DMS79 (cell line): ENCODE results near the gene GNAT1.

Source experiments
- DNase-seq: peaks from one replicate; lab custom pipeline; 2025; lab: John Stamatoyannopoulos, UW

Gene GNAT1

GRCh38 chr3:50163572-50164455 is 27.6 kb upstream of the GNAT1 start:
- DNase-seq: peak; percentile 54

DNA sequence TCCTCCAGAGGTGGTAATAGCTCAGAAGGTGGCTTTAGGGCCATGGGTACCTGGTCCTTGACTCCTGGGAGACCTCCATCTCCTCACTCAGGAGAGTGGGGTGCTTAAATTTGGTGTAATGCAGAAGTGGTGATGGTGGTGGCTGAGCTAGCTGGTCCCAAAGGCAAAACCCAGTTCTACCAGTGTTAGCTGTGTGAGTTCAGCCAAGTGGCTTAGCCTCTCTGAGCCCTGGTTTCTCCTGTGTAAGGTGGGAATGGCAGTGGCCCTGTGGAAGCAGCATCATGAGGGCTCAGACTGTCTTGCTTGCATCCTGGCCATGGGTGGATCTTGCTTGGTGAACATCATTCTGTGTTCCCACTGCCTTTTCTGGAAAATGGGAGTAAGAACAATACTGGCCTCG is 26.9 kb upstream of the GNAT1 start:
- DNase-seq: no peak

DNA sequence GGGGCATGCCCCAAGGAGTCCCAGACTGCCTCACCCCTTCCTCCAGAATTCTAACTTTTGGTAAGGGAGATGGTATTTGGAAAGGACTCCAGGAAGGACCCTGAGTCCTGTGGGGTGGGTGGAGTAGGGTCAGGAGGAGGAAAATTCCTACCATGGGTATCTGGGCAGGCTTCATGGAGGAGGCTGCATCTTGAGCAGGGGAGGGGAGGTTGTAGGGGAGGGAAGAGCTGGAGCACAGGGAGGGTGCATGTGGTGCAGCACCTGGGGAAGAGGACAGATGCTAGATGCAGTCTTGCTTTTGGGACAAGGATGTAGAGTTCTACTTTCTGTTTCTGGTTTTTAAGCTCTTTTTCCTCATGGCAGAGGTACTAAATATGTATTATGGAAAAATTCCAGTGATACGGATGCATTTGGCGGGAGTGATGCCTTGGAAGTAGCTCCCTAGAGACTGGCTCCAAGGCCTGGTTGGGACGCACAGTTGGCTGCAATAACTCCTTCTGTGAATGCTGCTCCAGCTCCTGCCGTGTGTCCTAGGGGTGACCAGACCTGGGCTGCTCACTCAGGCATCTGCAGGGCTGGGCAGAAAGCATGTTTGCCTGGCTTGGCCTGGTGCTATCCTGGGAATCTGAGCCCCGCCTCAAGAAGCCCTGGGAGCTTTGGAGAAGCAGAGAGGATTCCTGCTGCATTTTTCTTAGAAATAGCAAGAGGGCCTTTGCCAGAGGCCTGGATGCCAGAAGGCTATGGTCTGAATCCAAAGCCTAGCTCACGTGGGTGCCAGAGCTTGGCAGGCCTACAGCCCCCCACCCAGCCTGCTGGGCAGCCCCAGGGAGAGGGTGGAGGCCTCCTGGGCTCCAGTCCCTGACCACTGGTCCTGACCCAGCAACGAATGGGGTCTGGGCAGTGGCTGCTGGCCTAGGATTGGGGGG is 26.2 kb upstream of the GNAT1 start:
- no peak for DNase-seq

- DNase-seq: no peak
Observed at GRCh38 chr3:50165910-50166538, 25.4 kb upstream of the GNAT1 start.

- no peak for DNase-seq
Observed at GRCh38 chr3:50166620-50167019, 24.8 kb upstream of the GNAT1 start.

DNA sequence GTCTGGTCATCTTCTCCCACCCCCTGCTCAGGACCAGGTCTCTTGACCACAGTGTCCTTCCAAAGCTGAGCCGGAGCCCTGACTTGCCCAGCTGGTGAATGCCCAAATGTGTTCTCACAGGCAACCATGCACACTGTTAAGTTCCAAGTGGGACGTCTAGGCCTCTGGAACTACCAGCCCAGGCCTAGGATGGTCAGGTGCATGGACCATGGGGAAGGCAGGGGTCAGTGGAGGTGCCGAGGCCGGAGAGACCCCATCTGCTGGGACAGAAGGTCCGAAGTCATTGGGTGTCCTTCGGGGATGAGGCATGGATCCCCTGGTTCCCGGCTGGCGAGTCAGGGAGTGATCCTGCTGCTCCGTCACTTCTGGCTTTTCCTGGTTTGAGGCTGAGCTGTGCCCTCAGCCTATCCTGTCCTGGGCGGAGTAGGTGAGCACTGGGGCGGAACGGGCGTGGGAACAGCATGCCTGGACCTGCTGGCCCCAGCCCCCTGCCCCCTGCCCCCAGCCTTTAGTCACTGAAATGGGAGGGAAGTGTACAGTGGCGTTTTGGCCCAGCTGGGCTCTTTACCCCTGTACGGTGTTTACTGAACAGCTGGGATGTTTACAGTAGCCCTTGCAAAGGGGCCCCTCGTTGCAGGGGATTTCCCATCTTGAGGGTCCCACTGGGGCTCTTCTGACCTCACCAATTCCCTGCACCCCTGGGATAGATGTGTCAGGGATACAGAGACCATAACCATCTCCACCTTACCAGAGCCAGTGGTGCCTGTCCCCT is 24.2 kb upstream of the GNAT1 start:
- DNase-seq: no peak

- DNase-seq: no peak
Observed at GRCh38 chr3:50167841-50168209, 23.6 kb upstream of the GNAT1 start.

DNA sequence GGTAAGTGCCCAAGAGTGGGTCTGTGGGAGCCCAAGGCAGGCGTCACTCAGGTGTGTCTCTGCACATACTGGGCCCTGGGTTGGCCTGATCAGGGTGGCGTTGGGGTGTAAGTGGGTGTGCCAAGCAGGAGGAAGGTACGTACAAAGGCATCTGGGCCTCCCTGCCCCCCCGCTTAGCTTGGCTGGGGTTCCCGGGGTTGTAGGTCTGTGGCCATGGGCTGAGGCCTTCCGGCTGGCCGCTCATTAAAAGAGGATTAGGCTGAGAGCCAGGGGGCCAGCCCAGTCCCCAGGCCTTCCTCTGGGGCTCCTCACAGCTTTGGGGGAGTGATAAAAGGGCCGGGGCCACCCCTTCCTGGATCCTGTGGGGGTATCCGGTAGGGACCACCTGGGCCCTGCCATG is 23.0 kb upstream of the GNAT1 start:
- DNase-seq: no peak

GRCh38 chr3:50168791-50169190 is 22.6 kb upstream of the GNAT1 start:
- DNase-seq: no peak

DNA sequence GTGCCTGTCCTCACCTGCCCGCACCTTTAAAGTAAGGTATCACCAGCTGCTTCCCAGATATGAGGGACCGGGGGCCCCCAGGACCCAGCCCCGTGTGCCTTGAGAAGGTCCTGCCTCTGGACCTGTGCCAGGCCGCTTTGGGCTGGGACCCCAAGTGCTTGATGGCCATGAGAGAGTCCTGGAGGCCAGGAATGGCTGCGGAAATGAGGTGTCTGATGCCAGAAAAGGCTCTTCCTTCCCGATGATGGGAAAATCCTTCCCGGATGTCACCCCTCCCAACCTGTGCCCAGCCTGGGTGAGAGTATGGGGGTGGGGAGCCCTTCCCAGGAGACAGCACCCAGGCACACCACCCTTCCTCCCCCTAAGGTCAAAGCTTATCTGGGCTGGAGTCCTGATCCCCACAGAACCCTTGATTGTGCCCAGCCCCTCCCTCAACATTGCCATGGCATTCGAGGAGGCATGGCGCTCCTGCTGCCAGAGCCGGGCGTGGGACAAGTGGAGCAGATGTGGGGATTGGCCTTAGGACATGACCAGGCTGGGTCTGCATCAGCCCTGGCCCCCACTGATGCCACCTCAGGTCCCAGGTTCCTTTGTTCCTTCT is 22.1 kb upstream of the GNAT1 start:
- DNase-seq: no peak

DNA sequence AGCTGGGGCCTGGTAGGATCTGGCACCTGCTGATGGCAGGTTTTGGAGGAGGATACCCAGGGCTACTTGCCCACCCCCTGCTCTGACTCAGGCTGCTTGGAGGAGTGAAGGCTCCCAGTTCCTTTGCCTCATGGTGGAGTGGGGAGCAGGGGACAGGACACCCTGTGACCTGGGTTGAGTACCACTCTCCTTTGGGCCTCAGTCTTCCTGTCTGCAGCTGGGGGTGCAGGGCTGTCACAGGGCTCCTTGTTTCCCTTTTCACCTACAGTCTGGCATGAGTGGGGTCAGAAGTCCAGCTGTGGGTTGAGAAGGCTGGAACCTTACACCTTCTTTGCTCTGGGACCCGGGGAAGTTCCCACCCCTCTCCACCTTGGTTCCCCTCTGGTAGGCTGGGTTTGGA is 21.6 kb upstream of the GNAT1 start:
- no peak for DNase-seq

DNA sequence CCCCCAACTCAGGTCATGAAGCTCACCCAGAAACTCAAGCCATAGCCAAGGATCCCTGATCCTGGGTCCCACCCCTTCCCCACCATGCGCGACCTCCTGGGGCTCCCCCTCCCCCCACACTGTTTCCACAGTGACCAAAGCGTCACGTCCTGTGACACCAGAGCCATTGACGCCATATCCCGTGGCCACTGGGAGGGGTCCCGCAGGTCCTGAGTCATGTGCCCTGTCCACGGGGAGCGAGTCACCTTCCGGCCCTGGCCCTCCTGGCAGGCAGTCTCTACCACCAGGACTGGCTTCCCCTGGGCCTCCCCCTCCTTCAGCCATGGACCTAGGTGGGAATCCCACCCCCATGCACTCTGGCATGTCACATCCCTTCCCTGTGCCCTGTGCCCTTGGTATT is 20.7 kb upstream of the GNAT1 start:
- DNase-seq: no peak

- no peak for DNase-seq
Observed at GRCh38 chr3:50171540-50172301, 19.7 kb upstream of the GNAT1 start.

DNA sequence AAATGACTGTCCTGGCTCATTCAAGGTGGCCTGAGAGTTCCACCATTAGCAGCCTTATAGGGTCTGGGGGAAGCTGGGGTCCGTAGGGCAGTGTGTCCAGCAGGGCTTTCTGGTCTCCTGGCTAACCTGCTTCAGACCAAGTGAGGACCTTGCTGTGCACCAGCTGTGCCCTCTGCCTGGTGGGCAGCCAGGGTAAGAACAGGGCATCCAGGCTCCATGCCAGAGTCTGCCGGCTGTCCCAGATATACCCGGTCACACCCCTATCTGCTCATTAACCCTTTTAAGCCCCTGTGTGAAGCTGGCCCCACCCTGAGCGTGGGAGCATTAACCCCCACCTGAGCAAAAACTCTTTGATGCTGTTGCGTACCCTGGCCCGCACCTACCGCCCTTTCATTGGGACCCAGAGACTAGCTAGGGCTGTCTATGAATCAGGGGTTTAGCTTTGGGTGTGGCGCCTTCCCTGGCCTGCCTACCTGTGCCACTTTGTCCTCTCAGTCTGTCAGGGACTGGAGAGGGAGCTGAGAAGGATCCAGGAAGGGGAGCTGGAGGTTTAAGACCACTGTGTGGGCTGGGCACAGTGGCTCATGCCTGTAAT is 18.7 kb upstream of the GNAT1 start:
- DNase-seq: no peak

DNA sequence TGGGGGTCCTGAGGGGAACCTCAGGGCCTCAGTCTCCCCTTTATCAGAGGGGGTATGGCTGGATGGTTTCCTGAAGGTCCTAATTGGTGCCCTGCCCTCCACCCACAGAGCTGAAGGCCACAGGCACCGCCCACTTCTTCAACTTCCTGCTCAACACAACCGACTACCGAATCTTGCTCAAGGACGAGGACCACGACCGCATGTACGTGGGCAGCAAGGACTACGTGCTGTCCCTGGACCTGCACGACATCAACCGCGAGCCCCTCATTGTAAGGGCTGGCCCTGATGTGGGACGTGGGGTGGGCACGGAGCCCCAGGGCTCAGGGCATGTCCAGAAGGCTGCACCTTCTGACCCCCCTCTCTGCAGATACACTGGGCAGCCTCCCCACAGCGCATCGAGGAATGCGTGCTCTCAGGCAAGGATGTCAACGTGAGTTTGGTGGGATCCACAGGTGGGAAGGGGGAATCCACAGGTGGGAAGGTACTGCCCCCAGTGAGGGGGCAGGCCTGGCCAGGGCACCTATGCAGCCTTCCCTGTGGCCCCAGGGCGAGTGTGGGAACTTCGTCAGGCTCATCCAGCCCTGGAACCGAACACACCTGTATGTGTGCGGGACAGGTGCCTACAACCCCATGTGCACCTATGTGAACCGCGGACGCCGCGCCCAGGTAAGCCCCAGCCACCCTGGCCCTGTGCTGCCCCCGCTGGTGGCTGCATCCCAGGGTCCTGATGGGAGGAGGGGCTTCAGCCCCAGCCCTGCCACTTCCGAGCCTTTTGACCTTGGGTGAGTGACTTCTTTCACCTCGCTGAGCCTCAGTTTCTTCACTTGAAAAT is 17.5 kb upstream of the GNAT1 start:
- no peak for DNase-seq

DNA sequence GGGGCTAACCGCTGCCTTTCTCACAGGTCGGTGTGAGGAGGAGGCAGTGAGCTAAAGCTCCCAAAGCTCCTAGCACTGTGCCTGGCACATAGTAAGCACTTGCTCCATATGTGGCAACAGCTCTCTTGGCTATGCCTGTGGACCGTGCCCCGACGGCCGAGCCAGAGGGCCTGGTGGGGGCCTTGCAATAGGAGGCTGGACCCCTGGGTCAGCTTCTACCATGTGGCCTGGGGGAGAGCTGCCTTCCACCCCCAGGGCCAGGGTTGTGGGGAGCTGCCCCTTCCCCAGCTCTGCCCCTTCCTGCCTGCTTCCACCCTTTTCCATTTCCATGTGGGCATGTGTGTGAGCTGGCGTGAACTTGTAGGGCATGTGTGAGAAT is 16.9 kb upstream of the GNAT1 start:
- DNase-seq: no peak

GRCh38 chr3:50174947-50175524 is 16.4 kb upstream of the GNAT1 start:
- DNase-seq: no peak

- DNase-seq: no peak
Observed at GRCh38 chr3:50177346-50177745, 14.1 kb upstream of the GNAT1 start.

GRCh38 chr3:50179710-50180109 is 11.7 kb upstream of the GNAT1 start:
- DNase-seq: no peak
